H9 (cell line): ENCODE data around the gene SORBS1. TPM values are rescaled to one million over a fixed set of nuclear protein-coding genes. Genes with fewer than 3 reads are reported as not detected.

Source experiments
- DNase-seq: peaks from one replicate; pipeline ENCODE4 v3.0.0-alpha.2; 2017
- H2AFZ ChIP-seq: one replicate; pipeline ENCODE4 v1.6.1; 2013; ENCODE audit warnings: mild to moderate bottlenecking, low read length, control low read depth, moderate library complexity
- H2AK5ac ChIP-seq: 2 replicates; pipeline ENCODE4 v1.6.1; 2013; ENCODE audit warnings: low read length, control low read depth, mixed read lengths; ENCODE audit not compliant: insufficient read length
- H2BK120ac ChIP-seq: one replicate; pipeline ENCODE4 v1.6.1; 2013; ENCODE audit warnings: low read depth, mild to moderate bottlenecking, low read length, control low read depth, inconsistent platforms; ENCODE audit not compliant: poor library complexity, severe bottlenecking
- H2BK12ac ChIP-seq: 2 replicates; pipeline ENCODE4 v1.6.1; 2013; ENCODE audit warnings: low read length, control low read depth, mixed read lengths, low read depth; ENCODE audit not compliant: insufficient read length
- H2BK15ac ChIP-seq: 2 replicates; pipeline ENCODE4 v1.6.1; 2013; ENCODE audit warnings: low read depth, low read length, control low read depth
- H2BK20ac ChIP-seq: one replicate; pipeline ENCODE4 v1.6.1; 2013; ENCODE audit warnings: low read depth, mild to moderate bottlenecking, low read length, control low read depth, inconsistent platforms; ENCODE audit not compliant: poor library complexity, severe bottlenecking
- H2BK5ac ChIP-seq: 2 replicates; pipeline ENCODE4 v1.6.1; 2013; ENCODE audit warnings: low read length, control low read depth, mixed read lengths; ENCODE audit not compliant: insufficient read length
- H3K14ac ChIP-seq: 2 replicates; pipeline ENCODE4 v1.6.1; 2013; ENCODE audit warnings: low read length, control low read depth; ENCODE audit not compliant: insufficient read depth
- H3K18ac ChIP-seq: 2 replicates; pipeline ENCODE4 v1.6.1; 2013; ENCODE audit warnings: low read depth, mild to moderate bottlenecking, mixed read lengths, low read length, control low read depth; ENCODE audit not compliant: insufficient read length
- H3K23ac ChIP-seq: 2 replicates; pipeline ENCODE4 v1.6.1; 2013; ENCODE audit warnings: low read length, control low read depth, mixed read lengths, low read depth; ENCODE audit not compliant: insufficient read length
- H3K23me2 ChIP-seq: 2 replicates; pipeline ENCODE4 v1.6.1; 2013; ENCODE audit warnings: low read depth, mild to moderate bottlenecking, mixed read lengths, low read length, control low read depth; ENCODE audit not compliant: insufficient read length, poor library complexity, severe bottlenecking
- H3K27ac ChIP-seq: 2 replicates; pipeline ENCODE4 v1.5.1; 2013; ENCODE audit warnings: low read length, control low read depth, mixed read lengths, low read depth; ENCODE audit not compliant: insufficient read length
- H3K27me3 ChIP-seq: 2 replicates; pipeline ENCODE4 v1.6.1; 2013; ENCODE audit warnings: low read length, control low read depth, inconsistent platforms; ENCODE audit not compliant: insufficient read depth
- H3K4ac ChIP-seq: 2 replicates; pipeline ENCODE4 v1.6.1; 2013; ENCODE audit warnings: low read depth, mild to moderate bottlenecking, control low read depth, inconsistent platforms, low read length, moderate library complexity
- H3K4me1 ChIP-seq: 2 replicates; pipeline ENCODE4 v1.6.1; 2013; ENCODE audit warnings: low read length, control low read depth, inconsistent platforms; ENCODE audit not compliant: insufficient read depth
- H3K4me2 ChIP-seq: 2 replicates; pipeline ENCODE4 v1.6.1; 2013; ENCODE audit warnings: low read length, control low read depth, mixed read lengths; ENCODE audit not compliant: insufficient read length, insufficient read depth
- H3K56ac ChIP-seq: 2 replicates; pipeline ENCODE4 v1.6.1; 2013; ENCODE audit warnings: low read depth, mild to moderate bottlenecking, mixed read lengths, low read length, control low read depth; ENCODE audit not compliant: insufficient read length
- H3K79me1 ChIP-seq: 2 replicates; pipeline ENCODE4 v1.6.1; 2013; ENCODE audit warnings: low read depth, mild to moderate bottlenecking, moderate library complexity, low read length, control low read depth, inconsistent platforms; ENCODE audit not compliant: insufficient read depth, poor library complexity, severe bottlenecking
- H3K79me2 ChIP-seq: 2 replicates; pipeline ENCODE4 v1.6.1; 2013; ENCODE audit warnings: low read length, control low read depth, inconsistent platforms; ENCODE audit not compliant: insufficient read depth
- H3K9ac ChIP-seq: 2 replicates; pipeline ENCODE4 v1.6.1; 2013; ENCODE audit warnings: low read length, control low read depth, mixed read lengths; ENCODE audit not compliant: insufficient read length; ENCODE audit errors: extremely low read depth
- H3K9me3 ChIP-seq: one replicate; pipeline ENCODE4 v1.6.1; 2013; ENCODE audit warnings: low read depth, low read length, inconsistent platforms; ENCODE audit not compliant: control insufficient read depth
- H3T11ph ChIP-seq: one replicate; pipeline ENCODE4 v1.6.1; 2013; ENCODE audit warnings: mild to moderate bottlenecking, low read length, control low read depth, inconsistent platforms
- H4K20me1 ChIP-seq: one replicate; pipeline ENCODE4 v1.6.1; 2013; ENCODE audit not compliant: control insufficient read depth, insufficient read length, insufficient read depth
- H4K5ac ChIP-seq: 2 replicates; pipeline ENCODE4 v1.6.1; 2013; ENCODE audit warnings: low read depth, mild to moderate bottlenecking, mixed read lengths, low read length, control low read depth; ENCODE audit not compliant: insufficient read length
- H4K8ac ChIP-seq: replicated peaks from 2 replicates; pipeline ENCODE4 v1.6.1; 2013; ENCODE audit warnings: low read length, control low read depth, mixed read lengths, low read depth; ENCODE audit not compliant: insufficient read length
- H4K91ac ChIP-seq: 2 replicates; pipeline ENCODE4 v1.6.1; 2013; ENCODE audit warnings: low read depth, mild to moderate bottlenecking, moderate library complexity, mixed read lengths, low read length, control low read depth; ENCODE audit not compliant: insufficient read length
- H3K27ac Mint-ChIP-seq, 3 experiments: 2 replicates in 2 of 3; 3 replicates in 1 of 3; pipeline ENCODE4 v1.8.0; 2020 to 2021; ENCODE audit warnings: mixed read lengths in 3 of 3, mild to moderate bottlenecking in 1 of 3, moderate library complexity in 1 of 3
- H3K27me3 Mint-ChIP-seq: 2 replicates; pipeline ENCODE4 v1.8.0; 2021; ENCODE audit warnings: low read depth, mild to moderate bottlenecking, moderate library complexity, mixed read lengths
- H3K36me3 Mint-ChIP-seq, 3 experiments: 2 replicates in 2 of 3; 3 replicates in 1 of 3; pipeline ENCODE4 v1.8.0; 2020 to 2021; ENCODE audit warnings: low read depth in 3 of 3, mixed read lengths in 3 of 3; ENCODE audit not compliant: insufficient read depth in 1 of 3
- H3K4me1 Mint-ChIP-seq, 2 experiments: 2 replicates each; pipeline ENCODE4 v1.8.0; 2020; ENCODE audit warnings: mixed read lengths in 2 of 2
- H3K4me3 Mint-ChIP-seq, 2 experiments: 2 replicates in 1 of 2; 3 replicates in 1 of 2; pipeline ENCODE4 v1.8.0; 2020 to 2021; ENCODE audit warnings: mild to moderate bottlenecking in 2 of 2, mixed read lengths in 2 of 2, moderate library complexity in 1 of 2
- H3K9me3 Mint-ChIP-seq, 2 experiments: 2 replicates in 1 of 2; 3 replicates in 1 of 2; pipeline ENCODE4 v1.8.0; 2020; ENCODE audit warnings: mild to moderate bottlenecking in 2 of 2, mixed read lengths in 2 of 2, moderate library complexity in 1 of 2
- CTCF ChIP-seq: fragments of 200-600 bp; sonication (generic); conservative IDR thresholded peaks from 3 replicates; pipeline ENCODE4 v1.8.0; 2021; ENCODE audit warnings: antibody characterized with exemption, mild to moderate bottlenecking
- WGBS: extraction: QIAGEN DNeasy Blood & Tissue Kit; methylation state at CpG from one replicate; pipeline ENCODE4 v1.1.7; 2013; ENCODE audit warnings: missing lambda C conversion rate, low lambda C conversion rate, mixed read lengths; ENCODE audit not compliant: insufficient read length; ENCODE audit errors: extremely low coverage; 5-methylcytosine and 5-hydroxymethylcytosine counted together
- total RNA-seq: library from RNA; stranded (reverse); gene quantifications from 2 replicates; pipeline ENCODE4 v1.2.1, GENCODE V29; 2021

The SORBS1 gene
- total RNA-seq, 1 experiment from 2014 or later, result 24.3 TPM

GRCh38 chr10:95602382-95602781 lies 41.2 kb upstream of the SORBS1 start:
- TF ChIP-seq CTCF, result no peak
- Histone ChIP-seq H2AK5ac (no peak overlapping the region), H3K9ac (no peak overlapping the region), H3K79me2 (no peaks in the 10 kb centered on the region), H2BK20ac (no peak overlapping the region), H3K23me2 (no peaks in the 10 kb centered on the region), H3K9me3 (no peaks in the 10 kb centered on the region), H3K4me2 (no peak overlapping the region), H3K27ac (no peak overlapping the region), H2BK12ac (no peak overlapping the region), H2BK120ac (no peak overlapping the region), H3T11ph (no peak overlapping the region), H2BK15ac (no peak overlapping the region), H3K56ac (no peak overlapping the region), H4K5ac (no peak overlapping the region), H3K79me1 (no peaks in the 10 kb centered on the region), H3K4ac (no peak overlapping the region), H4K91ac (no peak overlapping the region), H4K8ac (no peak overlapping the region), H3K18ac (no peak overlapping the region), H3K4me1 (peaks cover 2% of the 10 kb centered on the region; the same call in 1 of the 2 replicates), H2AFZ (no peak overlapping the region), H4K20me1 (no peaks in the 10 kb centered on the region), H3K27me3 (no peaks in the 10 kb centered on the region), H2BK5ac (no peak overlapping the region), H3K14ac (no peak overlapping the region), H3K23ac (no peak overlapping the region)
- peaks cover 2 to 27% (median 10%) of the 10 kb centered on the region in 3 experiments; a peak in 6 of 7 replicates for H3K36me3 Mint-ChIP-seq
- peaks cover 13 to 20% of the 10 kb centered on the region in 2 experiments for H3K4me1 Mint-ChIP-seq
- H3K27me3 Mint-ChIP-seq, result no peaks in the 10 kb centered on the region
- no CpG with 5 or more reads among the region's 6 CpGs for WGBS
- no peak overlapping the region for H3K4me3 Mint-ChIP-seq
- no peaks in the 10 kb centered on the region for H3K9me3 Mint-ChIP-seq
- DNase-seq, result no peak
- H3K27ac Mint-ChIP-seq, result no peak overlapping the region
